ENCODE measurements around the gene GLMN.
"Not testable (repeated sequence)": the region's sequence is repeated elsewhere in the genome, so short reads cannot be mapped to it uniquely, and the experiment has no call there.

The GLMN gene

GRCh38 chr1:92291372-92291999, 7.3 kb downstream of the GLMN start:
- Histone ChIP-seq H3K27me3 (ENCODE audit: low read depth, low read length) (no peaks in the 10 kb centered on the region), H3K36me3 (ENCODE audit: control insufficient read depth in 1 of 2, insufficient read depth in 2 of 2, low read length in 2 of 2) (peaks cover 6 to 18% of the 10 kb centered on the region in 2 donors), H3K4me3 (ENCODE audit: low read depth in 1 of 2, low read length in 2 of 2) (no peak overlapping the region), H3K4me1 (ENCODE audit: control insufficient read depth in 1 of 2, insufficient read depth in 2 of 2, low read length in 2 of 2) (no peaks in the 10 kb centered on the region), H3K9me3 (ENCODE audit: control insufficient read depth in 1 of 2, low read length in 2 of 2) (no peaks in the 10 kb centered on the region), H3K27ac (ENCODE audit: low read length) (no peak overlapping the region)

- H3K27me3 ChIP-seq (ENCODE audit: low read depth, low read length); H3K36me3 ChIP-seq (ENCODE audit: control insufficient read depth in 1 of 2, insufficient read depth in 2 of 2, low read length in 2 of 2); H3K9me3 ChIP-seq (ENCODE audit: control insufficient read depth in 1 of 2, low read length in 2 of 2); H3K4me1 ChIP-seq (ENCODE audit: control insufficient read depth in 1 of 2, insufficient read depth in 2 of 2, low read length in 2 of 2); H3K27ac ChIP-seq (ENCODE audit: low read length); H3K4me3 ChIP-seq (ENCODE audit: low read depth in 1 of 2, low read length in 2 of 2): not testable (repeated sequence)
Measured at GRCh38 chr1:92281411-92281810, 17.4 kb downstream of the GLMN start.

GRCh38 chr1:92279781-92280180, 19.0 kb downstream of the GLMN start:
- not testable (repeated sequence) for H3K27me3 ChIP-seq (ENCODE audit: low read depth, low read length); H3K9me3 ChIP-seq (ENCODE audit: control insufficient read depth in 1 of 2, low read length in 2 of 2); H3K36me3 ChIP-seq (ENCODE audit: control insufficient read depth in 1 of 2, insufficient read depth in 2 of 2, low read length in 2 of 2); H3K27ac ChIP-seq (ENCODE audit: low read length); H3K4me1 ChIP-seq (ENCODE audit: control insufficient read depth in 1 of 2, insufficient read depth in 2 of 2, low read length in 2 of 2); H3K4me3 ChIP-seq (ENCODE audit: low read depth in 1 of 2, low read length in 2 of 2)

GRCh38 chr1:92277105-92277723, 21.6 kb downstream of the GLMN start:
- no peaks in the 10 kb centered on the region for H3K27me3 ChIP-seq (ENCODE audit: low read depth, low read length)
- H3K4me1 ChIP-seq (ENCODE audit: control insufficient read depth in 1 of 2, insufficient read depth in 2 of 2, low read length in 2 of 2), result no peaks in the 10 kb centered on the region
- H3K4me3 ChIP-seq (ENCODE audit: low read depth in 1 of 2, low read length in 2 of 2), result no peak overlapping the region
- no peak overlapping the region for H3K27ac ChIP-seq (ENCODE audit: low read length)
- H3K9me3 ChIP-seq (ENCODE audit: control insufficient read depth in 1 of 2, low read length in 2 of 2), result no peaks in the 10 kb centered on the region
- H3K36me3 ChIP-seq (ENCODE audit: control insufficient read depth in 1 of 2, insufficient read depth in 2 of 2, low read length in 2 of 2), result peaks cover 9 to 12% of the 10 kb centered on the region in 2 donors

GRCh38 chr1:92276082-92276481, 22.7 kb downstream of the GLMN start:
- Histone ChIP-seq H3K36me3 (ENCODE audit: control insufficient read depth in 1 of 2, insufficient read depth in 2 of 2, low read length in 2 of 2) (peaks cover 9 to 12% of the 10 kb centered on the region in 2 donors), H3K4me3 (ENCODE audit: low read depth in 1 of 2, low read length in 2 of 2) (no peak overlapping the region), H3K27me3 (ENCODE audit: low read depth, low read length) (no peaks in the 10 kb centered on the region), H3K27ac (ENCODE audit: low read length) (no peak overlapping the region), H3K9me3 (ENCODE audit: control insufficient read depth in 1 of 2, low read length in 2 of 2) (no peaks in the 10 kb centered on the region), H3K4me1 (ENCODE audit: control insufficient read depth in 1 of 2, insufficient read depth in 2 of 2, low read length in 2 of 2) (no peaks in the 10 kb centered on the region)

- H3K27ac ChIP-seq (ENCODE audit: low read length), result no peak overlapping the region
- H3K27me3 ChIP-seq (ENCODE audit: low read depth, low read length), result no peaks in the 10 kb centered on the region
- H3K4me3 ChIP-seq (ENCODE audit: low read depth in 1 of 2, low read length in 2 of 2), result no peak overlapping the region
- H3K4me1 ChIP-seq (ENCODE audit: control insufficient read depth in 1 of 2, insufficient read depth in 2 of 2, low read length in 2 of 2), result no peaks in the 10 kb centered on the region
- H3K9me3 ChIP-seq (ENCODE audit: control insufficient read depth in 1 of 2, low read length in 2 of 2), result no peaks in the 10 kb centered on the region
- peaks cover 12 to 13% of the 10 kb centered on the region in 2 donors for H3K36me3 ChIP-seq (ENCODE audit: control insufficient read depth in 1 of 2, insufficient read depth in 2 of 2, low read length in 2 of 2)
Measured at GRCh38 chr1:92274939-92275338, 23.8 kb downstream of the GLMN start.

- no peaks in the 10 kb centered on the region for H3K9me3 ChIP-seq (ENCODE audit: control insufficient read depth in 1 of 2, low read length in 2 of 2)
- no peak overlapping the region for H3K27ac ChIP-seq (ENCODE audit: low read length)
- H3K36me3 ChIP-seq (ENCODE audit: control insufficient read depth in 1 of 2, insufficient read depth in 2 of 2, low read length in 2 of 2), result peaks cover 15 to 16% of the 10 kb centered on the region in 2 donors
- no peak overlapping the region for H3K4me3 ChIP-seq (ENCODE audit: low read depth in 1 of 2, low read length in 2 of 2)
- no peaks in the 10 kb centered on the region for H3K4me1 ChIP-seq (ENCODE audit: control insufficient read depth in 1 of 2, insufficient read depth in 2 of 2, low read length in 2 of 2)
- H3K27me3 ChIP-seq (ENCODE audit: low read depth, low read length), result no peaks in the 10 kb centered on the region
Measured at GRCh38 chr1:92273039-92273438, 25.7 kb downstream of the GLMN start.

- Histone ChIP-seq H3K36me3 (ENCODE audit: control insufficient read depth in 1 of 2, insufficient read depth in 2 of 2, low read length in 2 of 2) (peaks cover 6 to 45% of the 10 kb centered on the region in 2 donors), H3K9me3 (ENCODE audit: control insufficient read depth in 1 of 2, low read length in 2 of 2) (no peaks in the 10 kb centered on the region), H3K4me3 (ENCODE audit: low read depth in 1 of 2, low read length in 2 of 2) (no peak overlapping the region)
Measured at GRCh38 chr1:92262516-92262915, 36.3 kb downstream of the GLMN start.

GRCh38 chr1:92259350-92259749, 39.4 kb downstream of the GLMN start:
- Histone ChIP-seq H3K27me3 (ENCODE audit: low read depth, low read length) (no peaks in the 10 kb centered on the region), H3K9me3 (ENCODE audit: control insufficient read depth in 1 of 2, low read length in 2 of 2) (peaks cover 0 to 4% of the 10 kb centered on the region in 2 donors), H3K4me3 (ENCODE audit: low read depth in 1 of 2, low read length in 2 of 2) (no peak overlapping the region), H3K27ac (ENCODE audit: low read length) (no peak overlapping the region), H3K36me3 (ENCODE audit: control insufficient read depth in 1 of 2, insufficient read depth in 2 of 2, low read length in 2 of 2) (peaks cover 6 to 47% of the 10 kb centered on the region in 2 donors), H3K4me1 (ENCODE audit: control insufficient read depth in 1 of 2, insufficient read depth in 2 of 2, low read length in 2 of 2) (no peaks in the 10 kb centered on the region)

More at GRCh38 chr1:92262516-92262915, 36.3 kb downstream of the GLMN start:
- no peak overlapping the region for H3K27ac ChIP-seq (ENCODE audit: low read length)
- H3K27me3 ChIP-seq (ENCODE audit: low read depth, low read length), result no peaks in the 10 kb centered on the region
- H3K4me1 ChIP-seq (ENCODE audit: control insufficient read depth in 1 of 2, insufficient read depth in 2 of 2, low read length in 2 of 2), result no peaks in the 10 kb centered on the region

GRCh38 chr1:92254714-92255113, 44.1 kb downstream of the GLMN start:
- H3K27me3 ChIP-seq (ENCODE audit: low read depth, low read length); H3K4me3 ChIP-seq (ENCODE audit: low read depth in 1 of 2, low read length in 2 of 2); H3K4me1 ChIP-seq (ENCODE audit: control insufficient read depth in 1 of 2, insufficient read depth in 2 of 2, low read length in 2 of 2); H3K27ac ChIP-seq (ENCODE audit: low read length); H3K9me3 ChIP-seq (ENCODE audit: control insufficient read depth in 1 of 2, low read length in 2 of 2): not testable (repeated sequence)
- peaks cover 0 to 36% of the 10 kb centered on the region in 2 donors for H3K36me3 ChIP-seq (ENCODE audit: control insufficient read depth in 1 of 2, insufficient read depth in 2 of 2, low read length in 2 of 2)

- Histone ChIP-seq H3K9me3 (ENCODE audit: control insufficient read depth in 1 of 2, low read length in 2 of 2) (no peaks in the 10 kb centered on the region), H3K27ac (ENCODE audit: low read length) (no peak overlapping the region), H3K36me3 (ENCODE audit: control insufficient read depth in 1 of 2, insufficient read depth in 2 of 2, low read length in 2 of 2) (peaks cover 3 to 6% of the 10 kb centered on the region in 2 donors), H3K4me1 (ENCODE audit: control insufficient read depth in 1 of 2, insufficient read depth in 2 of 2, low read length in 2 of 2) (no peaks in the 10 kb centered on the region), H3K27me3 (ENCODE audit: low read depth, low read length) (no peaks in the 10 kb centered on the region), H3K4me3 (ENCODE audit: low read depth in 1 of 2, low read length in 2 of 2) (no peak overlapping the region)
Measured at GRCh38 chr1:92244376-92244775, 54.4 kb downstream of the GLMN start.

GRCh38 chr1:92240034-92240433, 58.8 kb downstream of the GLMN start:
- Histone ChIP-seq H3K9me3 (ENCODE audit: control insufficient read depth in 1 of 2, low read length in 2 of 2) (no peaks in the 10 kb centered on the region), H3K36me3 (ENCODE audit: control insufficient read depth in 1 of 2, insufficient read depth in 2 of 2, low read length in 2 of 2) (no peaks in the 10 kb centered on the region), H3K4me1 (ENCODE audit: control insufficient read depth in 1 of 2, insufficient read depth in 2 of 2, low read length in 2 of 2) (no peaks in the 10 kb centered on the region)

More at GRCh38 chr1:92240034-92240433, 58.8 kb downstream of the GLMN start:
- H3K4me3 ChIP-seq (ENCODE audit: low read depth in 1 of 2, low read length in 2 of 2), result no peak overlapping the region
- no peaks in the 10 kb centered on the region for H3K27me3 ChIP-seq (ENCODE audit: low read depth, low read length)
- H3K27ac ChIP-seq (ENCODE audit: low read length), result no peak overlapping the region

Data from muscle layer of duodenum (tissue), 2 donors.